HG03139 (cell line): Measurements from ENCODE around the gene PACRGL.
"Not testable (repeated sequence)": the region's sequence is repeated elsewhere in the genome, so short reads cannot be mapped to it uniquely, and the experiment has no call there.

Experiments
- ATAC-seq: cut with Tn5 transposase; IDR thresholded peaks from one replicate; pipeline ENCODE4 v1.9.1; 2021; ENCODE audit not compliant: unreplicated experiment

The PACRGL gene

GRCh38 chr4:20723019-20723418 lies 22.8 kb downstream of the PACRGL start:
- ATAC-seq: no peak

GRCh38 chr4:20723463-20723862 lies 23.2 kb downstream of the PACRGL start:
- ATAC-seq: no peak

- peak; percentile 67 for ATAC-seq
These were observed 24.7 kb downstream of the PACRGL start for GRCh38 chr4:20724915-20725314.

- ATAC-seq: no peak
These were observed 35.7 kb downstream of the PACRGL start for GRCh38 chr4:20735931-20736330.

GRCh38 chr4:20746000-20746399 lies 45.7 kb downstream of the PACRGL start:
- not testable (repeated sequence) for ATAC-seq

GRCh38 chr4:20752641-20753040 lies 52.4 kb downstream of the PACRGL start:
- no peak for ATAC-seq

- ATAC-seq: no peak
These were observed 53.8 kb downstream of the PACRGL start for GRCh38 chr4:20754036-20754435.

- no peak for ATAC-seq
These were observed 59.8 kb downstream of the PACRGL start for GRCh38 chr4:20760053-20760452.

GRCh38 chr4:20761382-20761781 lies 61.1 kb downstream of the PACRGL start:
- no peak for ATAC-seq

GRCh38 chr4:20761826-20762225 lies 61.6 kb downstream of the PACRGL start:
- no peak for ATAC-seq

- no peak for ATAC-seq
These were observed 64.2 kb downstream of the PACRGL start for GRCh38 chr4:20764366-20764992.

- ATAC-seq: peak; percentile 82
These were observed 73.1 kb downstream of the PACRGL start for GRCh38 chr4:20773144-20773997.

GRCh38 chr4:20778896-20779295 lies 78.6 kb downstream of the PACRGL start:
- ATAC-seq: no peak

GRCh38 chr4:20783134-20783533 lies 82.9 kb downstream of the PACRGL start:
- ATAC-seq: not testable (repeated sequence)

- no peak for ATAC-seq
These were observed 87.8 kb downstream of the PACRGL start for GRCh38 chr4:20787940-20788665.
